Measurements from ENCODE around the gene RFC2. TPM values are rescaled to one million over a fixed set of nuclear protein-coding genes. Genes with fewer than 3 reads are reported as not detected.
"Not testable (repeated sequence)": the region's sequence is repeated elsewhere in the genome, so short reads cannot be mapped to it uniquely, and the experiment has no call there.

The RFC2 gene
- polyA plus RNA-seq, 2 of the 4 experiments (the other 2 are of a cell fraction): 44.6 to 71.2 TPM

DNA sequence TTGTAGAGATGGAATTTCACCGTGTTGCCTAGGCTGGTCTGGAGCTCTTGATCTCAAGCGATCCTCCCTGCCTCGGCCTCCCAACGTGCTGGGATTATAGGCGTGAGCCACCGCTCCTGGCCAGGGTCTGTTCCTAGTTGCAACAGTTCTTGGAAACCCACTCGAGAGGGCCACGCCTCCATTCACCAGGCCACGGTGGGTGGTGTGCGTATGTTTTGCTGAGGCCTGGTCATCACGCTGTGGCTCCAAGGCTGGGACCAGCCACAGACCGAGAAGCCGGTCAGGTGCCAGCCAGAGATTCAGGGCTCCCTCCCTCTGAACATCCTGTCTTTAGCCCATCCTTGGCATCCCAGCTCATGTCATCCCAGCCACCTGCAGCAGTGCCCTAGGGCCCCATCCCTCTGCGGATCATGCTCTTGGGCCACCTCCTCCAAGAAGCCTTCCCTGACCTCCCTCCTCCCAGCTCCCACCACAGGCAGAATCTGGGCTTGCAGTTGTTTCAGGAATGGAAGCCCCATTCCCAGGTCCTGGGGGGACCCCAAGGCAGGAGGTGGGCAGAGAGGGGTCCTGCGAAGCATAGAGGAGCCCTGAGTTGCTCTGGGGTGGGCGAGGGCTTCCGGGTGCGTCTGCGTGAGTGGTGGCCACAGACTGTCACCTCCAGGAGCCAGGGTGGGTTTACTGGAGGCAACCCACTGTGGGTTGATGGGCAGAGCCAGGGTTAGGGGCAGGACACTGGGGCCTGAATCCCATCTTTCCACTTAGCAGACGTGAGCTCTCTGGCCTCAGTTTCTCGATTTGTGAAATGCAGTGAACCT, 39.2 kb downstream of the RFC2 start:
- no peak overlapping the region for H3K4me3 ChIP-seq
- ChIA-PET POLR2A (no interaction called here), CTCF (interaction anchor here (10.7 to 28.4 kb wide), 2 partner anchors 10 to 182 kb away, joined by 92 to 684 read pairs; no protein-coding TSS in a partner anchor)
- 89% methylated on average over 20 of the region's 21 CpGs for WGBS (ENCODE audit: missing lambda C conversion rate)
- H3K4me2 ChIP-seq: no peak overlapping the region
- H3K27ac ChIP-seq: no peak overlapping the region
- H3K4me1 ChIP-seq: peaks cover 12% of the 10 kb centered on the region
- DNase-seq (ENCODE audit: low read depth in 1 of 2, low spot score in 1 of 2) (no peak), FAIRE-seq (no peak), ATAC-seq (no peak)
- TF ChIP-seq ZFP36 (IDR thresholded peaks at IDR 0.05; ENCODE audit: borderline replicate concordance, partially characterized antibody) (peak; percentile 77), MYC (IDR thresholded peaks at IDR 0.05; ENCODE audit: borderline replicate concordance, low read length) (no peak)
- no peaks in the 10 kb centered on the region for H3K9me3 ChIP-seq

- Histone ChIP-seq H3K4me3 (no peak overlapping the region), H3K4me1 (peaks cover 19% of the 10 kb centered on the region), H3K27ac (no peak overlapping the region), H3K4me2 (no peak overlapping the region), H3K9me3 (no peaks in the 10 kb centered on the region)
- ChIA-PET POLR2A (no interaction called here), CTCF (interaction anchor here (1.5 to 28.4 kb wide), 2 partner anchors 11 to 184 kb away, joined by 4 to 684 read pairs; no protein-coding TSS in a partner anchor)
- ATAC-seq (no peak), FAIRE-seq (no peak), DNase-seq (ENCODE audit: low read depth in 1 of 2, low spot score in 1 of 2) (no peak)
- 85% methylated on average over 11 of the region's 11 CpGs for WGBS (ENCODE audit: missing lambda C conversion rate)
- TF ChIP-seq, protein P1, sequence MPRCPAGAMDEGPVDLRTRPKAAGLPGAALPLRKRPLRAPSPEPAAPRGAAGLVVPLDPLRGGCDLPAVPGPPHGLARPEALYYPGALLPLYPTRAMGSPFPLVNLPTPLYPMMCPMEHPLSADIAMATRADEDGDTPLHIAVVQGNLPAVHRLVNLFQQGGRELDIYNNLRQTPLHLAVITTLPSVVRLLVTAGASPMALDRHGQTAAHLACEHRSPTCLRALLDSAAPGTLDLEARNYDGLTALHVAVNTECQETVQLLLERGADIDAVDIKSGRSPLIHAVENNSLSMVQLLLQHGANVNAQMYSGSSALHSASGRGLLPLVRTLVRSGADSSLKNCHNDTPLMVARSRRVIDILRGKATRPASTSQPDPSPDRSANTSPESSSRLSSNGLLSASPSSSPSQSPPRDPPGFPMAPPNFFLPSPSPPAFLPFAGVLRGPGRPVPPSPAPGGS (IDR thresholded peaks at IDR 0.05): no peak
- TF ChIP-seq RAD21 (conservative IDR thresholded peaks at IDR 0.05 in 1 of 2, IDR thresholded peaks at IDR 0.05 in 1 of 2): no peak
- no peak for TF ChIP-seq RFX5 (IDR thresholded peaks at IDR 0.05)
- TF ChIP-seq ZC3H11A (IDR thresholded peaks at IDR 0.05): no peak
- TF ChIP-seq NR3C1 (IDR thresholded peaks at IDR 0.05): no peak
- no peak for TF ChIP-seq POLR2A (IDR thresholded peaks at IDR 0.05; ENCODE audit: low read length)
- TF ChIP-seq JUN (IDR thresholded peaks at IDR 0.05): no peak
- no peak for TF ChIP-seq RARB (CRISPR knock-in tag; IDR thresholded peaks at IDR 0.05)
- TF ChIP-seq BHLHE40 (IDR thresholded peaks at IDR 0.05; ENCODE audit: low read depth, low read length): no peak
- TF ChIP-seq ELK1 (IDR thresholded peaks at IDR 0.05; ENCODE audit: low read depth, low read length): no peak
- TF ChIP-seq NPAS2 (CRISPR knock-in tag; IDR thresholded peaks at IDR 0.05; ENCODE audit: borderline replicate concordance): no peak
Measured at GRCh38 chr7:74212661-74213060, 41.5 kb downstream of the RFC2 start.

DNA sequence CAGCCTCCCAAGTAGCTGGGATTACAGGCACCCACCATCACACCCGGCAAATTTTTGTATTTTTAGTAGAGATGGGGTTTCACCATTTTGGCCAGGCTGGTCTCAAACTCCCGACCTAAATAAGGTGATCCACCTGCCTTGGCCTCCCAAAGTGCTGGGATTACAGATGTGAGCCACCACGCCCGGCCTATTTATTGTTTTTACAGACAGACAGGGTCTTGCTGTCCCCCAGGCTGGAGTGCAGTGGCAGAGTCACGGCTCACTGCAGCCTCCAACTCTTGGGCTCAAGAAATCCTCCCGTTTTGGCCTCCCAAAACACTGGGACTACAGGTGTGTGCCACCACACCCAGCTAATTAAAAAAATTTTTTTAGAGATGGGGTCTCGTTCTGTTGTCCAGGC, 46.0 kb downstream of the RFC2 start:
- Histone ChIP-seq H3K27ac (peak overlapping the region in 1 of 2 experiments; percentile 6; a peak in 1 of 6 replicates), H3K4me1 (peaks cover 19% of the 10 kb centered on the region)
- WGBS (ENCODE audit: missing lambda C conversion rate): 92% methylated on average over 7 of the region's 7 CpGs
- ATAC-seq; POLR2A ChIA-PET; H3K4me2 ChIP-seq; DNase-seq (ENCODE audit: low read depth in 1 of 2, low spot score in 1 of 2); H3K9me3 ChIP-seq; FAIRE-seq; H3K4me3 ChIP-seq: not testable (repeated sequence)
- CTCF ChIA-PET: interaction anchor here (0.9 to 28.4 kb wide), 12 partner anchors 10 to 189 kb away, joined by 3 to 684 read pairs (median 26); partner anchors contain the start of gene CLIP2

GRCh38 chr7:74207586-74207985, 46.6 kb downstream of the RFC2 start:
- 79% methylated on average over 10 of the region's 11 CpGs for WGBS (ENCODE audit: missing lambda C conversion rate)
- TF ChIP-seq SREBF2 (IDR thresholded peaks at IDR 0.05) (no peak), CHD4 (IDR thresholded peaks at IDR 0.05; ENCODE audit: borderline replicate concordance) (no peak), HOXB13 (CRISPR knock-in tag; IDR thresholded peaks at IDR 0.05; ENCODE audit: low read depth) (no peak), ZSCAN20 (CRISPR knock-in tag; IDR thresholded peaks at IDR 0.05) (no peak), HEYL (CRISPR knock-in tag; IDR thresholded peaks at IDR 0.05) (no peak), RNF2 (IDR thresholded peaks at IDR 0.05; ENCODE audit: borderline replicate concordance, low read depth) (no peak), PHF8 (IDR thresholded peaks at IDR 0.05; ENCODE audit: borderline replicate concordance, low read depth) (no peak), KDM5A (IDR thresholded peaks at IDR 0.05) (no peak), HDAC2 (IDR thresholded peaks at IDR 0.05) (no peak), CHD2 (IDR thresholded peaks at IDR 0.05; ENCODE audit: low read length, partially characterized antibody) (no peak), MAZ (IDR thresholded peaks at IDR 0.05; ENCODE audit: borderline replicate concordance, low read depth, low read length) (no peak), RARB (CRISPR knock-in tag; IDR thresholded peaks at IDR 0.05) (no peak), CTCF (IDR thresholded peaks at IDR 0.05) (no peak)
- Histone ChIP-seq H3K4me3 (no peak overlapping the region), H3K4me1 (peaks cover 19% of the 10 kb centered on the region), H3K4me2 (no peak overlapping the region), H3K9me3 (no peaks in the 10 kb centered on the region), H3K27ac (no peak overlapping the region)
- no peak for DNase-seq (ENCODE audit: low read depth in 1 of 2, low spot score in 1 of 2)
- ChIA-PET CTCF (interaction anchor here (0.6 to 28.4 kb wide), 31 partner anchors 10 to 566 kb away, joined by 3 to 684 read pairs (median 9); partner anchors contain the start of genes CLIP2 and LIMK1), POLR2A (interaction anchor here (0.6 kb wide), 1 partner anchor 85 kb away, joined by 4 read pairs; no protein-coding TSS in a partner anchor)
- no peak for ATAC-seq
- FAIRE-seq: no peak
